Muscle of leg (tissue), 11 donors: ENCODE results near the gene SLC10A7. TPM values are rescaled to one million over a fixed set of nuclear protein-coding genes. Genes with fewer than 3 reads are reported as not detected.
A peak's percentile ranks its signal among the peaks of the same experiment; 100 is the strongest.

Source experiments
- DNase-seq: peaks from one replicate; pipeline ENCODE4 v3.0.0; 2013
- H3K27ac ChIP-seq: one replicate; pipeline ENCODE4 v1.5.1; 2013; ENCODE audit warnings: mild to moderate bottlenecking, low read length, control low read depth
- H3K27me3 ChIP-seq: one replicate; pipeline ENCODE4 v1.6.1; 2013; ENCODE audit warnings: low read length; ENCODE audit not compliant: control insufficient read depth, insufficient read depth
- H3K36me3 ChIP-seq: one replicate; pipeline ENCODE4 v1.6.1; 2013; ENCODE audit warnings: low read length; ENCODE audit not compliant: control insufficient read depth, insufficient read depth
- H3K4me1 ChIP-seq: one replicate; pipeline ENCODE4 v1.6.1; 2013; ENCODE audit warnings: low read length; ENCODE audit not compliant: control insufficient read depth, insufficient read depth
- H3K4me3 ChIP-seq: one replicate; pipeline ENCODE4 v1.5.1; 2013; ENCODE audit warnings: low read length, control low read depth
- H3K9me3 ChIP-seq: replicated peaks from 2 replicates; pipeline ENCODE4 v1.6.1; 2013; ENCODE audit warnings: low read depth, low read length; ENCODE audit not compliant: control insufficient read depth
- WGBS: methylation state at CpG from one replicate; pipeline ENCODE4 v1.1.5; 2013; ENCODE audit warnings: missing lambda C conversion rate; ENCODE audit not compliant: insufficient coverage; 5-methylcytosine and 5-hydroxymethylcytosine counted together
- polyA plus RNA-seq, 8 donors: library from polyadenylated mRNA; unstranded; fragments of 120-200 nt; gene quantifications; one replicate each; pipeline versions ENCODE4 v1.2.1 to v1.2.3, GENCODE V29; 2013; ENCODE audit warnings: inconsistent platforms in 1 of 8, low replicate concordance in 1 of 8; ENCODE audit not compliant: insufficient read length in 8 of 8, insufficient read depth in 1 of 8
- total RNA-seq: library from RNA; stranded (reverse); fragments of 120-200 nt; gene quantifications from one replicate; pipeline ENCODE4 v1.2.4, GENCODE V29; 2013

The SLC10A7 gene
- total and polyA plus RNA-seq, 9 donors, result 5.6 to 11.0 (median 7.5) TPM

DNA sequence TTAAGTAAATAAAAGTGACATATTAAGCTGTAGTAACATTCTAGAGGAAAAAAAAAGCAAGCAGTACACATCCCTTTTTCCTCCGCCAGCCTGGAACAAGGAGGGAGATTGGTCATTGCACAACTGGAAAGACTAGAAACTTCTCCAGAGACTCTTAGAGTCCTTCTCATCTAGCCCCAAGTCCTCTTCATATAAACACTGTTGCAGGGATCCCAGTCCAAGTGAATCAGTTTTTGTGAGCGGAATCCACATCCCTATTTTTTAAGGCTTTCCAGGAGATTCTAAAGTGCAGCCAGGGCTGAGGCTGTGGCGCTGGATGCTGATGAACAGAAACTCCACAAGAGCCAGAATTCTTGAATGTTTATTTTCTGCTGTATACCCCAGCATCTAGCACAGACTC is 283.6 kb downstream of the SLC10A7 start:
- peak; percentile 91 for DNase-seq
- Histone ChIP-seq H3K4me1 (peaks cover 15% of the 10 kb centered on the region), H3K36me3 (no peaks in the 10 kb centered on the region), H3K9me3 (no peaks in the 10 kb centered on the region), H3K27me3 (no peaks in the 10 kb centered on the region), H3K27ac (peak overlapping the region; percentile 15), H3K4me3 (no peak overlapping the region)
- WGBS, result 57% methylated on average over 1 of the region's 3 CpGs

DNA sequence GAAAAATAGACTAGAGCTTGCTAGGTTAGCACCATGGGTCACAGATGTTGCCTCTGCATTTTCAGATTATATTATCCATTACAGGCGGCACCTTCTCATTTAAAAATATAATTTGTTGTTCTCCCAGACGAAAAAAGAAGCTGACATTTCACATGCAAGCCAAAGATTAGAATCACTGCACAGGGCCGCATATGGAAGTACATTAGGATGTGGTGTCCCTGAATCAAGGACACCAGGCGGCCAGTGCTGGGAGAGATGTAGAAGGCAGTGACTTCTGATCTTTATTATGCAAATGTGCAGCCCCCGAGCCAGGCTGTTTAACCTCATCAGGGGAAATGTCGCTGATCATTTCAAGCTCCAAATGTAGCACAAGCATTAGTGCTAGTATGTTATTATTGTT is 284.6 kb downstream of the SLC10A7 start:
- WGBS, result 83% methylated on average over 2 of the region's 6 CpGs
- Histone ChIP-seq H3K27ac (no peak overlapping the region), H3K4me1 (peaks cover 8% of the 10 kb centered on the region), H3K4me3 (no peak overlapping the region), H3K36me3 (no peaks in the 10 kb centered on the region), H3K27me3 (no peaks in the 10 kb centered on the region), H3K9me3 (no peaks in the 10 kb centered on the region)
- DNase-seq, result no peak

DNA sequence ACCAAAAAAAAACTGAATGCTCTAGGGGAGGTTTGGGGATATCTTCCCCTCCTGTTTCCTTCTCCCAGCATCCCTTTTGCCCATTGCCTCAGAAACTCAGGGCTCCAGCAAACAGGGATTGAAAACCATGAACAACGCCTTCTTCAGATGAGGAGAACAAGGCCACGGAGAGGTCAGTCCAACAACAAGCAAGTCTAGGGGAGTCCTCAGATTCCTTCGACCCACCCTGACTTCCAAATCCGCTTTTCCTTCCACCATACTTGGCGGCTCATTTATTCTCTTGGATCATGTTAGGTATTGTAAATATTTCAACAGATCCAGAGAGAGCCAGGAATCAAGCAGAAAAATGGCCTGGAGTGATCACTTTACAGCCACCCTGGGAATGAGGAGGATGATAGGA is 285.5 kb downstream of the SLC10A7 start:
- no peak overlapping the region for H3K4me3 ChIP-seq
- WGBS, result no CpG with 5 or more reads among the region's 5 CpGs
- no peaks in the 10 kb centered on the region for H3K27me3 ChIP-seq
- no peaks in the 10 kb centered on the region for H3K9me3 ChIP-seq
- H3K27ac ChIP-seq, result peak overlapping the region; percentile 26
- DNase-seq, result peak; percentile 88
- no peaks in the 10 kb centered on the region for H3K36me3 ChIP-seq
- H3K4me1 ChIP-seq, result peaks cover 5% of the 10 kb centered on the region

DNA sequence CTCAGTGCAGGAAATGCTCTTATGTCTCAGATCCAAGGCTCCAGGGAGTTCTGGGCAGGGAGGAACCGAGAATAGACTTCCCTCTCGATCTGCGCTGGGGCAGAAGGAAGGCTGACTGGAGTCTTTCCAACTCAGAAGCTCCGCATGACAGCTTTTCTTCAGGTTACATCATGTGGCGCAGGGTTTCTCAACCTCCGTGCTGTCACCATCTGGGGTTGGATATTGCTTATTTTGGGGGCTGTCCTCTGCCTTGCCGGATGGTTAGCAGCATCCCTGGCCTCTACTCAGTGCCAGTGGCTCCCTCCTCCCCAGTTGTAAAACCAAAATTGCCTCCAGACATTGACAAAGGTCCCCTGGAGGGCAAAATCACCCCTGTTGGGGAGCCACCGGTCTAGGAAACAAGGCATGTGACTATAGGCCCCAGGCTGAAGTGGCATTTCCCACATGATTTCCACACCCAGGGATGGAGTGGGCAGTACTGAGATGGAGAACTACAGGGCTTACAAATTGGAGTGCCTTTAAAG is 286.0 kb downstream of the SLC10A7 start:
- peak overlapping the region; percentile 57 for H3K27ac ChIP-seq
- H3K4me1 ChIP-seq, result peaks cover 3% of the 10 kb centered on the region
- H3K4me3 ChIP-seq, result no peak overlapping the region
- no peaks in the 10 kb centered on the region for H3K27me3 ChIP-seq
- no peaks in the 10 kb centered on the region for H3K36me3 ChIP-seq
- H3K9me3 ChIP-seq, result no peaks in the 10 kb centered on the region
- 66% methylated on average over 3 of the region's 8 CpGs for WGBS
- DNase-seq, result peak; percentile 45

DNA sequence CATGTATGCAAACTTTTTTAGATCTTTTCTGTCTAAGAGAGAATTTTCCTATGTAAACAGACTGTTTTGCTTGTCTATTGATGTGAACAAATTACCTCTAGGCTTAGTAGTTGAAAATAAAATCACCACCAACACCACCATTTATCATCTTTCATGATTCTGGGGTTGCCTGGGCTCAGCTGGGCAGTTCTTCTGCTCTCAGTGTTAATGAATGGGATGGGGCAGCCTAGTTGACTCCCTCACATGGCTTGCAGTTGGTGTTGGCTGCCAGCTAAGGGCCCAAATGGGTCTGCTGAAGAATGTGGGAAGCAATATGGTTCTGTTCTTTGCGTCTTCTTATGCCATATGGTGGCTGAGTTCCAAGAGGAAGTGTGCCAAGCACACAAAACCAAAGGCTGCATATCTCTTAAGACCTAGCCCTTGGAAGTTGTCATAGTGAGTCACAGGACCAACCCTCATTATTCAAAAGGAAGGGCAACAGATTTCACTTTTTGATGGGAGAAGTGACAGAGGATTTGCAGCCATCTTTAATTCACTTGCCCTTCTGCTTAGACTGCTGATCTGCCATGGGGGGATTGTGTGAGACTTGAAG is 289.5 kb downstream of the SLC10A7 start:
- no peak for DNase-seq
- no peak overlapping the region for H3K27ac ChIP-seq
- no peaks in the 10 kb centered on the region for H3K36me3 ChIP-seq
- no peaks in the 10 kb centered on the region for H3K27me3 ChIP-seq
- WGBS, result 100% methylated on average over 1 of the region's 1 CpG
- no peaks in the 10 kb centered on the region for H3K9me3 ChIP-seq
- H3K4me3 ChIP-seq, result no peak overlapping the region
- H3K4me1 ChIP-seq, result peaks cover 3% of the 10 kb centered on the region

DNA sequence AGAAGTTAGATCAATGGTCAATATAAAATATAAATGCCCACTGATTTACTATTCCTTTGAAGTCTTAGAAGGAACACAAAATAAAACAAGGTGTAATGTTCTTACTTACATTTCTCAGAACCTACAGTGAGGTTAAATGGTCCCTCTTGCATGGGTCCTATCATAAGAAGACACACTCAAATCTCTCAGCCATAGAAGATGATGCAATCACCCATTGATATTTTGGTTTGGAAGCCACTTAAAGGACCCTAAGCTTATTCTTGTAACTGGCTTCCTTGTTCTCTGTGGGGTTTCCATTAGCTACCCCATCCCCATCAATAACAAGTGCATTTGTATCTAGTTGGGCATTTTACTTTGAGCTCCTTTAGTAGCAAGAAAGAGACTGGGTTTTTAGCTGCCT is 292.3 kb downstream of the SLC10A7 start:
- Histone ChIP-seq H3K9me3 (no peaks in the 10 kb centered on the region), H3K27ac (no peak overlapping the region), H3K36me3 (no peaks in the 10 kb centered on the region), H3K4me1 (no peaks in the 10 kb centered on the region), H3K4me3 (no peak overlapping the region), H3K27me3 (no peaks in the 10 kb centered on the region)
- DNase-seq, result no peak

DNA sequence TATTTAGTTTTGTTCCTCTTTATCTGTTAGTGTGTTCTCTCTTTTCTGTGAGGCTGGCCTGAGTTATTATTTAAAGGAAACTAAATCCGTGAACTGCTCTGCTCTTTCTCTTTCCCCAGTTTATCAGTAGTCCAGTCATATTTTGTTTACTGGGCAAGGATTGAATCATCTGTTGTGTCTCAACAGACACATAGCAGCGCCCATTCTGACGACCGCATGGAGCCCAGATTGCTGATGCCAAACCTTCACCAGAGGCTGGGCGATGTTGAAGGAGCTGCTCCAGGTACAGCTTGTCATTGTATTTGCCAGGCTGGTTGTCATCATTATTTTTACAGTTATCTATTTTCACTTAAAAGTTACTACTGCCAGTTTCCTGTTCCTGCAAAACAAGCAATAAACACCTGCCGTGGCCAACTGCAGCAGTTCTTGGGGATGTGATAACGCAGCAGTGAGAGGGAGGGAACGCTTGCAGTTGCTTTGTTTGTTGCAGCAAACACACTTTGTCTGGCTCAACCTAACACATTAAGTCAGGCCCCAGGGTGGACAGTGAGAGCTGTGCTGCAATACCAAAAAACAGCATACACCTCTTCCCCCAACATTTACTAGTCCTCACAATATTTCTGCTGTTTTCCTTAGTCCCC is 297.3 kb downstream of the SLC10A7 start:
- Histone ChIP-seq H3K27ac (no peak overlapping the region), H3K36me3 (no peaks in the 10 kb centered on the region), H3K4me1 (no peaks in the 10 kb centered on the region), H3K4me3 (no peak overlapping the region), H3K9me3 (no peaks in the 10 kb centered on the region), H3K27me3 (no peaks in the 10 kb centered on the region)
- DNase-seq, result no peak
- WGBS, result 67% methylated on average over 3 of the region's 8 CpGs

DNA sequence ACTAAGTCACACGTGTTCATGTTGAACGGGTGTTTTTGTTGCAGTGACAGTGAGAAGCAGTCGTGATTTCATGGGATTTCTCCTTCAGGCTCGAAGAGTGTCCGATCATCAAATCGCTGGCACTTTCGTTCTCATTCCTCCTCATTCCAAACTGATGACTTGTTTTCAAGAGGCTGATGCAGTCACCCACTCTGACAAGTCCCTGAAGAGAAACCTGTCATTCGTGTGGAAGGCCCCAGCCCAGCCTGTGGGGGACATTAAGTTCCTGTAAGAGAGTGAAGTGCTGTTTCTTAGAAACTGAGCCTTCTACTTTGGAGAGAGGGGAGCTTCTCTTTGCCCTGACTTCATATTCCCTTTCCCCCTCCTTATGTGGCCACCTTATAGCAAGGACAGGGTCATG is 299.4 kb downstream of the SLC10A7 start:
- Histone ChIP-seq H3K36me3 (no peaks in the 10 kb centered on the region), H3K4me1 (no peaks in the 10 kb centered on the region), H3K27me3 (no peaks in the 10 kb centered on the region), H3K9me3 (no peaks in the 10 kb centered on the region), H3K27ac (no peak overlapping the region), H3K4me3 (no peak overlapping the region)
- WGBS, result 100% methylated on average over 2 of the region's 8 CpGs
- no peak for DNase-seq

DNA sequence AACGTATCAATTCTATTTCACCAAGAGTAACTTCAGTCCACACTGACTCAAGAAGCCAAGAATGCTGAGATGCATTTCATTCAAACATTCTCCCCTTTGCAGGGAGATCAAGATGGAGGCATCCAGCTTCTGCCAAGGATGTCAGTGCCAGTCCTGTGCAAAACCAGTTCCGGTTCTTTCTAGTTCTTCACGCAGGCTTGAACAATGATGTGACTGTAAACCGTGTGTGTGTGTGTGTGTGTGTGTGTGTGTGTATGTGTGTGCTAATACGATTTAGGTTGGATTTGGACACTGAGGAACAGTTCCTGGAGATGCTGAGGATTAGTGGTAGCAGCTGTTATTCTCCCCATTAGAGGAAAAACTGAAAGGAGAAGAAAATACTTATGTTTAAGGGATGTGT is 307.5 kb downstream of the SLC10A7 start, which contains the start of gene REELD1:
REELD1 (plus strand) TSS at position 301 of the 400 bp plus-strand sequence. CDS start 2,415 bp downstream, outside the sequence.
- H3K9me3 ChIP-seq, result no peaks in the 10 kb centered on the region
- no peak within 1 kb of the TSS for H3K27ac ChIP-seq
- no peaks in the 10 kb centered on the region for H3K36me3 ChIP-seq
- H3K4me3 ChIP-seq, result no peak within 1 kb of the TSS
- H3K27me3 ChIP-seq, result no peaks in the 10 kb centered on the region
- H3K4me1 ChIP-seq, result no peaks in the 10 kb centered on the region
- WGBS, result 87% methylated on average over 4 of the region's 5 CpGs
- DNase-seq, result no peak

DNA sequence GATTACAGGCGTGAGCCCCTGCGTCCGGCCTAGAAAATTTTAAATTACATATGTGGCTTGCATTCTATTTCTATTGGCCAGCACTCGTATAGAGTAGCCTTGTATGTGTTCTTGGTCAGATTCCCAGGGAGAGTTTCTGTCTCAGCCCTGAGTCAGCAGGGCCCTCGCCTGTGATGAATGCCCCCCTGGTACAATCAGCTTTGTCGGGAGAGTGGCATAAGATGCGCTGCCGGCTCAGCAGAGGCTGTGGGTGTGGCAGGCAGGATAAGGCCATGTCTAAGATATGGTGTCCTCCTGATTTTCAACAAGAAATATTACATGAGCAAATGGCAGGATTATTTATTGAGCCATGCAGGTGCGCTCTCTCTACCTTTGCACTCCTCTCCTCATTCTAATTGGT is 309.0 kb downstream of the SLC10A7 start:
- no peak for DNase-seq
- H3K4me3 ChIP-seq, result no peak overlapping the region
- H3K27me3 ChIP-seq, result no peaks in the 10 kb centered on the region
- H3K27ac ChIP-seq, result no peak overlapping the region
- WGBS, result 52% methylated on average over 2 of the region's 9 CpGs
- H3K4me1 ChIP-seq, result no peaks in the 10 kb centered on the region
- no peaks in the 10 kb centered on the region for H3K36me3 ChIP-seq
- H3K9me3 ChIP-seq, result no peaks in the 10 kb centered on the region
